Endothelial cell of umbilical vein (primary cell): ENCODE results near the gene CCDC171. TPM values are rescaled to one million over a fixed set of nuclear protein-coding genes. Genes with fewer than 3 reads are reported as not detected.

Experiments
- BruUV-seq: library from RNA; stranded (reverse); fragments of 400-500 nt; replicated peaks from 2 replicates; lab custom pipeline; 2021; lab: Mats Ljungman, UMichigan
- CTCF ChIA-PET: fragments of 300-600, 350-600 bp; sonication (Branson Sonifier 250); formaldehyde crosslinking; loops from one replicate; lab custom pipeline; 2021; ENCODE audit warnings: antibody characterized with exemption, inconsistent platforms; lab: Charles Lee
- POLR2A ChIA-PET: fragments of 300-600, 350-600 bp; sonication (Branson Sonifier 250); formaldehyde crosslinking; loops from one replicate; lab custom pipeline; 2021; ENCODE audit warnings: antibody characterized with exemption, inconsistent platforms; lab: Charles Lee
- DNase-seq: peaks from one replicate; pipeline ENCODE4 v3.0.0-alpha.2; 2011; ENCODE audit warnings: low read depth, low spot score
- FAIRE-seq: peaks from 2 replicates; lab custom pipeline; 2011; peaks lifted over from hg19 to GRCh38; lab: Jason Lieb, UNC
- H2AFZ ChIP-seq: 2 replicates; pipeline ENCODE4 v1.6.0; 2012; ENCODE audit warnings: low read depth, low read length, control low read depth, inconsistent platforms
- H3K27ac ChIP-seq: 2 replicates; pipeline ENCODE4 v1.5.1; 2011; ENCODE audit warnings: low read depth, mild to moderate bottlenecking, control low read depth, low read length, moderate library complexity; ENCODE audit not compliant: insufficient read depth
- H3K27me3 ChIP-seq, 2 experiments: 2 replicates each; pipeline versions ENCODE4 v1.6.0 to v1.6.1; 2011; ENCODE audit warnings: low read length in 2 of 2, mixed read lengths in 1 of 2; ENCODE audit not compliant: control insufficient read depth in 2 of 2, insufficient read depth in 2 of 2
- H3K36me3 ChIP-seq, 2 experiments: 2 replicates in 1 of 2; 3 replicates in 1 of 2; pipeline ENCODE4 v1.5.1; 2011; ENCODE audit warnings: low read length in 2 of 2, mild to moderate bottlenecking in 1 of 2, moderate library complexity in 1 of 2; ENCODE audit not compliant: control insufficient read depth in 2 of 2, insufficient read depth in 2 of 2; ENCODE audit errors: extremely low read depth in 1 of 2
- H3K4me1 ChIP-seq: 3 replicates; pipeline ENCODE4 v1.5.1; 2011; ENCODE audit warnings: mild to moderate bottlenecking, low read length; ENCODE audit not compliant: control insufficient read depth, insufficient read depth; ENCODE audit errors: extremely low read depth
- H3K4me2 ChIP-seq: 2 replicates; pipeline ENCODE4 v1.6.1; 2011; ENCODE audit warnings: low read length, control low read depth, mixed read lengths; ENCODE audit not compliant: insufficient read depth
- H3K4me3 ChIP-seq, 3 experiments: fragments of 200-600 bp in 1 of 3; sonication (generic), shearing (Covaris generic) in 1 of 3; replicated peaks in 1 of 3; 2 replicates each; pipeline ENCODE4 v1.5.1; 2011 to 2016; ENCODE audit warnings: control low read depth in 3 of 3, low read length in 3 of 3, mild to moderate bottlenecking in 2 of 3, inconsistent platforms in 1 of 3, low read depth in 1 of 3, moderate library complexity in 1 of 3; ENCODE audit not compliant: insufficient read depth in 1 of 3
- H3K79me2 ChIP-seq: 2 replicates; pipeline ENCODE4 v1.6.0; 2012; ENCODE audit warnings: low read length, inconsistent platforms; ENCODE audit not compliant: control insufficient read depth, insufficient read depth
- H3K9ac ChIP-seq: replicated peaks from 2 replicates; pipeline ENCODE3; 2011; ENCODE audit warnings: low read length, control low read depth; ENCODE audit not compliant: insufficient read depth; ENCODE audit errors: extremely low read depth
- H3K9me1 ChIP-seq: replicated peaks from 3 replicates; pipeline ENCODE4 v1.6.0; 2011; ENCODE audit warnings: mild to moderate bottlenecking, low read length; ENCODE audit not compliant: control insufficient read depth, insufficient read depth; ENCODE audit errors: extremely low read depth
- H3K9me3 ChIP-seq: replicated peaks from 2 replicates; pipeline ENCODE4 v1.5.1; 2012; ENCODE audit warnings: low read length, inconsistent platforms; ENCODE audit not compliant: control insufficient read depth, insufficient read depth
- H4K20me1 ChIP-seq: replicated peaks from 2 replicates; pipeline ENCODE3; 2011; ENCODE audit warnings: mild to moderate bottlenecking, low read length; ENCODE audit not compliant: control insufficient read depth, insufficient read depth; ENCODE audit errors: extremely low read depth
- CTCF ChIP-seq, 2 donors: IDR thresholded peaks; 1 replicate in 1 of 2; 2 replicates in 1 of 2; pipeline ENCODE4 v1.5.1; 2011; ENCODE audit warnings: low read length in 2 of 2, mild to moderate bottlenecking in 2 of 2, moderate library complexity in 2 of 2, control low read depth in 1 of 2, inconsistent platforms in 1 of 2, low read depth in 1 of 2; ENCODE audit not compliant: insufficient read depth in 1 of 2; ENCODE audit errors: extremely low read depth in 1 of 2
- EZH2 ChIP-seq: IDR thresholded peaks from 2 replicates; pipeline ENCODE4 v1.6.1; 2012; ENCODE audit warnings: borderline replicate concordance, low read depth, mild to moderate bottlenecking, moderate library complexity, low read length, inconsistent platforms; ENCODE audit not compliant: severe bottlenecking
- FOS ChIP-seq: IDR thresholded peaks from 2 replicates; pipeline ENCODE4 v1.6.1; 2011; ENCODE audit warnings: mild to moderate bottlenecking, low read length, moderate library complexity, borderline replicate concordance; ENCODE audit not compliant: insufficient read depth
- GATA2 ChIP-seq: IDR thresholded peaks from 2 replicates; pipeline ENCODE4 v1.7.0; 2011; ENCODE audit warnings: low read depth, mild to moderate bottlenecking, moderate library complexity, mixed read lengths, low read length; ENCODE audit not compliant: insufficient read length, insufficient read depth
- JUN ChIP-seq: IDR thresholded peaks from 2 replicates; pipeline ENCODE4 v1.6.1; 2011; ENCODE audit warnings: borderline replicate concordance, low read depth; ENCODE audit not compliant: insufficient read length, insufficient read depth
- MYC ChIP-seq: IDR thresholded peaks from one replicate; pipeline ENCODE4 v1.6.1; 2011; ENCODE audit warnings: mild to moderate bottlenecking, low read depth, low read length
- POLR2A ChIP-seq: IDR thresholded peaks from 2 replicates; pipeline ENCODE4 v1.6.1; 2012; ENCODE audit warnings: low read depth, mild to moderate bottlenecking, control low read depth, low read length
- POLR2AphosphoS5 ChIP-seq: IDR thresholded peaks from 2 replicates; pipeline ENCODE4 v1.6.1; 2012; ENCODE audit warnings: low read depth, mild to moderate bottlenecking, control low read depth, low read length, moderate library complexity; ENCODE audit not compliant: insufficient read depth
- dilution Hi-C: fragments of 300-500 bp; cut with MboI; formaldehyde crosslinking; loops from one replicate; pipeline ENCODE4 v1.15.0; 2019; ENCODE audit warnings: low sequenced_read_pairs; ENCODE audit not compliant: extremely low pct_ligation_motif_present
- intact Hi-C: fragments of 100-400 bp; cut with micrococcal nuclease; formaldehyde crosslinking; loops from one replicate; pipeline ENCODE4 v1.10.0; 2022
- polyA plus RNA-seq, 4 experiments: library from polyadenylated mRNA; depleted of rRNA in 3 of 4; stranded (reverse) in 3 of 4; unstranded in 1 of 4; fragments of >200 nt; gene quantifications; 2 replicates each; pipeline versions ENCODE4 v1.2.1 to v1.2.3, GENCODE V29; 2011 to 2012; ENCODE audit warnings: missing spikeins in 1 of 4
- total RNA-seq: library from RNA; stranded (reverse); gene quantifications from 2 replicates; pipeline ENCODE4 v1.2.3, GENCODE V29; 2021
- TF ChIP-seq, protein P1 (sequence below): IDR thresholded peaks from 2 replicates; pipeline ENCODE4 v1.6.1; 2011; ENCODE audit not compliant: insufficient read depth, insufficient read length

The CCDC171 gene
- total and polyA plus RNA-seq, 2 donors (not counting 3 experiments of a cell fraction or from before 2014, with no cell fraction given), result 0.58 to 1.4 TPM

- ChIA-PET POLR2A (no interaction called here), CTCF (no interaction called here)
- Histone ChIP-seq H3K9me3 (no peaks in the 10 kb centered on the region), H3K9ac (no peak overlapping the region), H3K9me1 (no peaks in the 10 kb centered on the region), H3K27me3 (no peaks in the 10 kb centered on the region), H2AFZ (no peak overlapping the region), H4K20me1 (no peaks in the 10 kb centered on the region), H3K4me3 (no peak overlapping the region), H3K4me2 (no peak overlapping the region), H3K27ac (no peak overlapping the region), H3K36me3 (no peaks in the 10 kb centered on the region), H3K79me2 (no peaks in the 10 kb centered on the region), H3K4me1 (no peaks in the 10 kb centered on the region)
- BruUV-seq, result no TSS peak
- DNase-seq (no peak), FAIRE-seq (no peak)
- intact Hi-C loops, result no loop called here
- dilution Hi-C loops, result no loop called here
- TF ChIP-seq POLR2A (no peak), POLR2AphosphoS5 (no peak), FOS (no peak)
These were observed 118.1 kb downstream of the CCDC171 start for GRCh38 chr9:15670894-15671293.

- ChIA-PET POLR2A (no interaction called here), CTCF (interaction anchor here (2.0 kb wide), 1 partner anchor 9 kb away, joined by 5 read pairs; no protein-coding TSS in a partner anchor)
- Histone ChIP-seq H3K9me1 (no peaks in the 10 kb centered on the region), H3K4me2 (no peak overlapping the region), H3K27me3 (no peaks in the 10 kb centered on the region), H3K79me2 (no peaks in the 10 kb centered on the region), H3K36me3 (no peaks in the 10 kb centered on the region), H3K9me3 (no peaks in the 10 kb centered on the region), H2AFZ (no peak overlapping the region), H3K9ac (no peak overlapping the region), H4K20me1 (no peaks in the 10 kb centered on the region), H3K27ac (no peak overlapping the region), H3K4me1 (peaks cover 6% of the 10 kb centered on the region), H3K4me3 (no peak overlapping the region)
- no TSS peak for BruUV-seq
- FAIRE-seq (no peak), DNase-seq (no peak)
- TF ChIP-seq, protein P1, sequence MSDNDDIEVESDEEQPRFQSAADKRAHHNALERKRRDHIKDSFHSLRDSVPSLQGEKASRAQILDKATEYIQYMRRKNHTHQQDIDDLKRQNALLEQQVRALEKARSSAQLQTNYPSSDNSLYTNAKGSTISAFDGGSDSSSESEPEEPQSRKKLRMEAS, result no peak
- TF ChIP-seq FOS (no peak), POLR2A (no peak), MYC (no peak), EZH2 (no peak), JUN (no peak), CTCF (IDR thresholded peaks at IDR 0.05; ENCODE audit: extremely low read depth in 1 of 2, insufficient read depth in 1 of 2, low read depth in 1 of 2, low read length in 2 of 2) (no peak), GATA2 (no peak), POLR2AphosphoS5 (no peak)
- dilution Hi-C loops (no loop called here), intact Hi-C loops (no loop called here)
These were observed 140.9 kb downstream of the CCDC171 start for GRCh38 chr9:15693701-15694100.
